Ascending aorta (tissue), 2 donors: ENCODE data around the gene PROCA1. TPM values are rescaled to one million over a fixed set of nuclear protein-coding genes. Genes with fewer than 3 reads are reported as not detected.
"Not testable (repeated sequence)": the region's sequence is repeated elsewhere in the genome, so short reads cannot be mapped to it uniquely, and the experiment has no call there.

Experiments
- DNase-seq, 2 donors: peaks; one replicate each; pipeline ENCODE4 v3.0.0-alpha.2; 2019; ENCODE audit warnings: low spot score in 2 of 2
- H3K27ac ChIP-seq, 2 donors: fragments of 200-600 bp; sonication (generic); one replicate each; pipeline ENCODE4 v1.5.1; 2016 to 2017; ENCODE audit warnings: mild to moderate bottlenecking in 1 of 2
- H3K27me3 ChIP-seq: fragments of 200-600 bp; sonication (generic); one replicate; pipeline ENCODE4 v1.5.1; 2017
- H3K36me3 ChIP-seq, 2 donors: fragments of 200-600 bp; sonication (generic); one replicate each; pipeline ENCODE4 v1.5.1; 2016
- H3K4me1 ChIP-seq, 2 donors: fragments of 200-600 bp; sonication (generic); one replicate each; pipeline ENCODE4 v1.5.1; 2016 to 2017; ENCODE audit warnings: mild to moderate bottlenecking in 1 of 2
- H3K4me3 ChIP-seq, 2 donors: fragments of 200-600 bp; sonication (generic); one replicate each; pipeline ENCODE4 v1.5.1; 2016 to 2017; ENCODE audit warnings: mild to moderate bottlenecking in 1 of 2
- H3K9me3 ChIP-seq, 2 donors: fragments of 200-600 bp; sonication (generic); one replicate each; pipeline ENCODE4 v1.5.1; 2016
- CTCF ChIP-seq, 3 experiments: fragments of 200-600 bp in 2 of 3; fragments of 450-650 bp in 1 of 3; sonication (generic) in 2 of 3; IDR thresholded peaks; one replicate each; pipeline ENCODE4 v1.5.1; 2016 to 2019; ENCODE audit warnings: antibody characterized with exemption in 3 of 3, mild to moderate bottlenecking in 1 of 3, moderate library complexity in 1 of 3
- intact Hi-C: fragments of 100-400 bp; cut with DNase I; formaldehyde crosslinking; loops from one replicate; pipeline ENCODE4 v1.15.1; 2023
- total RNA-seq: library from RNA; depleted of rRNA; stranded (reverse); fragments of >200 nt; gene quantifications from one replicate; pipeline ENCODE4 v1.1.0, GENCODE V29; 2016

PROCA1 gene
- total RNA-seq, 1 donor from 2014 or later, result 1.6 TPM

GRCh38 chr17:28723159-28723835 is 11.6 kb upstream of the PROCA1 start:
- intact Hi-C loops, result loop anchor here (10.0 kb wide), 1 partner anchor 392 kb away; no protein-coding TSS in a partner anchor
- Histone ChIP-seq H3K36me3 (peaks cover 24 to 36% of the 10 kb centered on the region in 2 donors), H3K9me3 (no peaks in the 10 kb centered on the region), H3K27me3 (no peaks in the 10 kb centered on the region), H3K4me3 (no peak overlapping the region), H3K4me1 (peaks cover 25 to 42% of the 10 kb centered on the region in 2 donors), H3K27ac (no peak overlapping the region)
- no peak for TF ChIP-seq CTCF (IDR thresholded peaks at IDR 0.05)
- DNase-seq, result no peak

- intact Hi-C loops, result loop anchor here (10.0 kb wide), 1 partner anchor 392 kb away; no protein-coding TSS in a partner anchor
- Histone ChIP-seq H3K27ac (no peak overlapping the region), H3K4me1 (peaks cover 21 to 41% of the 10 kb centered on the region in 2 donors), H3K4me3 (no peak overlapping the region), H3K27me3 (no peaks in the 10 kb centered on the region), H3K9me3 (no peaks in the 10 kb centered on the region), H3K36me3 (peaks cover 24 to 36% of the 10 kb centered on the region in 2 donors)
- no peak for DNase-seq
- TF ChIP-seq CTCF (IDR thresholded peaks at IDR 0.05), result no peak
These were observed 10.9 kb upstream of the PROCA1 start for GRCh38 chr17:28722417-28723158.

GRCh38 chr17:28720997-28721329 is 9.3 kb upstream of the PROCA1 start:
- intact Hi-C loops, result loop anchor here (10.0 kb wide), 1 partner anchor 394 kb away; no protein-coding TSS in a partner anchor
- H3K4me1 ChIP-seq, result peaks cover 19 to 44% of the 10 kb centered on the region in 2 donors
- H3K27me3 ChIP-seq, DNase-seq, H3K9me3 ChIP-seq: not testable (repeated sequence)
- peak overlapping the region; percentile 82 to 85 for H3K4me3 ChIP-seq
- peak overlapping the region in 1 of 2 donors; percentile 98 for H3K27ac ChIP-seq
- peaks cover 24 to 36% of the 10 kb centered on the region in 2 donors for H3K36me3 ChIP-seq

- Histone ChIP-seq H3K27ac (peak overlapping the region; percentile 98), H3K4me3 (peak overlapping the region; percentile 82 to 85), H3K36me3 (peaks cover 26 to 41% of the 10 kb centered on the region in 2 donors), H3K9me3 (no peaks in the 10 kb centered on the region), H3K27me3 (no peaks in the 10 kb centered on the region), H3K4me1 (peaks cover 15 to 44% of the 10 kb centered on the region in 2 donors)
- no peak for TF ChIP-seq CTCF (IDR thresholded peaks at IDR 0.05)
- intact Hi-C loops, result loop anchor here (10.0 kb wide), 1 partner anchor 394 kb away; no protein-coding TSS in a partner anchor
- DNase-seq, result no peak
These were observed 8.7 kb upstream of the PROCA1 start for GRCh38 chr17:28720247-28720996.

- Histone ChIP-seq H3K27ac (peak overlapping the region; percentile 98), H3K36me3 (peaks cover 30 to 47% of the 10 kb centered on the region in 2 donors), H3K4me3 (peak overlapping the region; percentile 82 to 85), H3K27me3 (no peaks in the 10 kb centered on the region), H3K4me1 (peaks cover 11 to 40% of the 10 kb centered on the region in 2 donors), H3K9me3 (no peaks in the 10 kb centered on the region)
- TF ChIP-seq CTCF (IDR thresholded peaks at IDR 0.05), result no peak
- intact Hi-C loops, result loop anchor here (2.0 to 5.0 kb wide), 3 partner anchors 74 to 312 kb away; partner anchors contain the start of genes BLTP2, PHF12 and SLC46A1
- no peak for DNase-seq
These were observed 7.3 kb upstream of the PROCA1 start for GRCh38 chr17:28719021-28719433.
